Measurements from ENCODE around the gene KCNJ11. TPM values are rescaled to one million over a fixed set of nuclear protein-coding genes. Genes with fewer than 3 reads are reported as not detected.

The KCNJ11 gene
- total and polyA plus RNA-seq, 10 donors = 0.13 to 3.8 (median 1.5) TPM; not detected in 1

DNA sequence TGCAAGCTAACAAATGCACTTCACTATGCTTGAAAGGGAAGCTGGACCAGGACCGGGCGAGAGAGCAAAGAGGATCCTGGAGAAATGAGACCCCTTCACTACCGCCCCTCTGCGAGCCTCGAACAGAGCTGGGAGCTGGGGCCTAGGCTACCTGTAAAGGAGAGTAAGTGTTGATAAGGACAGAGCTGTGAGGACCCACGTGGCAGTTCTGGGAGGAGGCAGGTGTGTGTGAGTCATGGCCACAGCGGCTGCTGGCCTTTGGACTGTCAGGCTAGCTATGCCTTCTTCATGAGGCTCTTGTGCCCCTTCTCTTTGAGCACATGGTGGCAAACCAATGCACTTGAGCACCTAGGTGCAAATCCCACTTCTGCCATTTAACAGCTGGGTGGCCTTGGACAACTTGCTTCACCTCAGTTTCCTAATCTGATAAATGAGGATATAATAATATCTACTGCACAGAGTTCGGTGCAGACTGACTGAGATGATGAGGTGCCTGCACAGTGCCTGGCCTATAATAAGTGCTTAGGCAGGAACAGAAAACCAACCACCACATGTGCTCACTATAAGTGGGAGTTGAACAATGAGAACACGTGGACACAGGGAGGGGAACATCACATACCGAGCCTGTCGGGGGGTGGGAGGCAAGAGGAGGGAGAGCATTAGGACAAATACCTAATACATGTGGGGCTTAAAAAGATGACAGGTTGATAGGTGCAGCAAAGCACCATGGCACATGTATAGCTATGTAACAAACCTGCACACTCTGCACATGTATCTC lies 35.3 kb upstream of the KCNJ11 start:
- Histone ChIP-seq H3K27me3 (replicated peaks in 1 of 7) (peaks cover 0 to 43% (median 8%) of the 10 kb centered on the region in 7 donors), H3K4me1 (no peaks in the 10 kb centered on the region), H3K9me3 (no peaks in the 10 kb centered on the region), H3K36me3 (no peaks in the 10 kb centered on the region), H3K4me3 (no peak overlapping the region), H3K27ac (no peak overlapping the region)
- 75 to 86% (median 81%) methylated on average over 11 of the region's 11 CpGs for WGBS, 5 donors
- TF ChIP-seq POLR2AphosphoS5 (IDR thresholded peaks at IDR 0.05) (no peak), CTCF (IDR thresholded peaks at IDR 0.05 in 8 of 11, conservative IDR thresholded peaks at IDR 0.05 in 3 of 11) (no peak), POLR2A (IDR thresholded peaks at IDR 0.05) (no peak)
- intact Hi-C loops (cut with DNase I; ENCODE audit: low total_unique reads) = no loop called here
- DNase-seq = peak; percentile 48

DNA sequence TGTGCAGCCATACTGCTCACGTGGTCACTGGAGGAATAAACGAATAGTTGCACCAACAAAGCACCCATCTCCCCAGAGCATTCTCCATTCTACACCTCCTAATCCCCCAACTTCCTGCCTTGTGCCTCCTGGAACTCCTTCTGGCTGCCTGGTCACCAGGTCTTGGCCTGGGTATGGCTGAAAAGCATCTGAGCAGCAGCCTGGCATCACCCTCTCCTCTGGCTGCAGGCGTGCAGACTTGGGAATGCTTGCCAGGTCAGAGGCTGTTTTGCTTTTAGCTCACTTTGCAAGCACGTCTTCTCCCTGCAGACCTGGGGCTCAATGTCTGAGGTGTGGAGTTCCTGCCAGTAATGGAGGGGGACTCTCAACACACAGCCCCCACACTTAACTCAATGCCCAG lies 33.3 kb upstream of the KCNJ11 start:
- DNase-seq = peak; percentile 41
- Histone ChIP-seq H3K9me3 (no peaks in the 10 kb centered on the region), H3K27me3 (replicated peaks in 1 of 7) (peaks cover 0 to 50% (median 8%) of the 10 kb centered on the region in 7 donors), H3K4me1 (no peaks in the 10 kb centered on the region), H3K36me3 (no peaks in the 10 kb centered on the region), H3K4me3 (no peak overlapping the region), H3K27ac (no peak overlapping the region)
- whole genome bisulfite sequencing, 5 donors = 62 to 82% (median 69%) methylated on average over 4 of the region's 4 CpGs
- TF ChIP-seq POLR2A (IDR thresholded peaks at IDR 0.05) = no peak
- no peak for TF ChIP-seq POLR2AphosphoS5 (IDR thresholded peaks at IDR 0.05)
- TF ChIP-seq CTCF (IDR thresholded peaks at IDR 0.05 in 8 of 11, conservative IDR thresholded peaks at IDR 0.05 in 3 of 11) = no peak
- intact Hi-C loops (cut with DNase I; ENCODE audit: low total_unique reads) = no loop called here

GRCh38 chr11:17418444-17419081 lies 30.1 kb upstream of the KCNJ11 start:
- no peak for DNase-seq
- TF ChIP-seq POLR2A (IDR thresholded peaks at IDR 0.05) = no peak
- no peak for TF ChIP-seq CTCF (IDR thresholded peaks at IDR 0.05 in 8 of 11, conservative IDR thresholded peaks at IDR 0.05 in 3 of 11)
- TF ChIP-seq POLR2AphosphoS5 (IDR thresholded peaks at IDR 0.05) = no peak
- Histone ChIP-seq H3K9me3 (no peaks in the 10 kb centered on the region), H3K36me3 (no peaks in the 10 kb centered on the region), H3K27me3 (replicated peaks in 1 of 7) (peaks cover 0 to 71% (median 8%) of the 10 kb centered on the region in 7 donors), H3K4me3 (no peak overlapping the region), H3K27ac (no peak overlapping the region), H3K4me1 (no peaks in the 10 kb centered on the region)
- 54 to 69% (median 62%) methylated on average over 2 of the region's 2 CpGs for WGBS, 5 donors
- intact Hi-C loops (cut with DNase I; ENCODE audit: low total_unique reads) = no loop called here

- Histone ChIP-seq H3K27me3 (replicated peaks in 1 of 7) (peaks cover 0 to 58% (median 8%) of the 10 kb centered on the region in 7 donors), H3K4me1 (peaks cover 0 to under 1% (median 0%) of the 10 kb centered on the region in 6 donors), H3K36me3 (no peaks in the 10 kb centered on the region), H3K27ac (no peak overlapping the region), H3K4me3 (no peak overlapping the region), H3K9me3 (no peaks in the 10 kb centered on the region)
- no peak for TF ChIP-seq POLR2A (IDR thresholded peaks at IDR 0.05)
- no peak for TF ChIP-seq POLR2AphosphoS5 (IDR thresholded peaks at IDR 0.05)
- TF ChIP-seq CTCF (IDR thresholded peaks at IDR 0.05 in 8 of 11, conservative IDR thresholded peaks at IDR 0.05 in 3 of 11) = no peak
- WGBS, 5 donors = 56 to 82% (median 66%) methylated on average over 2 of the region's 2 CpGs
- DNase-seq = no peak
- intact Hi-C loops (cut with DNase I; ENCODE audit: low total_unique reads) = no loop called here
Observed at GRCh38 chr11:17416492-17416891, 28.0 kb upstream of the KCNJ11 start.
